Right cardiac atrium (tissue), 5 donors: ENCODE measurements around the gene INS. TPM values are rescaled to one million over a fixed set of nuclear protein-coding genes. Genes with fewer than 3 reads are reported as not detected.

Experiments used
- ATAC-seq, 2 donors: fragments of 200-7000 bp; cut with Tn5 transposase; one replicate each; pipeline versions ENCODE4 v1.8.0 to v1.9.1; 2020; ENCODE audit warnings: moderate library complexity in 2 of 2, mild to moderate bottlenecking in 1 of 2
- DNase-seq, 3 donors: peaks; one replicate each; pipeline ENCODE4 v3.0.0-alpha.2; 2020
- H3K27ac ChIP-seq: one replicate; pipeline ENCODE4 v1.5.1; 2013; ENCODE audit warnings: mild to moderate bottlenecking, low read length, control low read depth, moderate library complexity
- H3K27me3 ChIP-seq: one replicate; pipeline ENCODE4 v1.6.1; 2013; ENCODE audit not compliant: control insufficient read depth, insufficient read depth
- H3K4me1 ChIP-seq: one replicate; pipeline ENCODE4 v1.6.1; 2013; ENCODE audit warnings: low read length; ENCODE audit not compliant: control insufficient read depth, insufficient read depth
- H3K4me3 ChIP-seq: one replicate; pipeline ENCODE4 v1.5.1; 2013; ENCODE audit warnings: low read length, control low read depth
- H3K9me3 ChIP-seq: one replicate; pipeline ENCODE4 v1.6.1; 2013; ENCODE audit warnings: low read length; ENCODE audit not compliant: control insufficient read depth
- WGBS: extraction: QIAGEN DNeasy Blood & Tissue Kit; methylation state at CpG from one replicate; pipeline ENCODE4 v1.1.7; 2013; 5-methylcytosine and 5-hydroxymethylcytosine counted together
- intact Hi-C, 4 donors: fragments of 100-400 bp; cut with DNase I; formaldehyde crosslinking; loops; one replicate each; pipeline versions ENCODE4 v1.11.0 to v1.14.0; 2022 to 2023
- polyA plus RNA-seq: library from polyadenylated mRNA; stranded (reverse); fragments of 200-250 nt; gene quantifications from one replicate; pipeline ENCODE4 v1.2.3, GENCODE V29; 2013
- total RNA-seq, 4 donors: library from RNA; stranded (reverse); fragmentation: NEBNext Ultra II Directional; extraction: Animal tissue kit (Norgen Biotek cat#: 25700); gene quantifications; one replicate each; pipeline ENCODE4 v1.2.1, GENCODE V29; 2021
- donor health status: healthy with polysubstance abuse.
- donor health status: DM: no; HTN: yes; CAD: no.
- donor health status: DM: no; HTN: no; CAD: no.
- donor health status: DM: no; HTN: yes; CAD: no; lungs with severe emphysema.
- donor health status: DM: yes; HTN: yes; CAD: no.

INS gene
- total and polyA plus RNA-seq, 5 donors: 1.1 TPM; not detected in 4

- WGBS: 70% methylated on average over 14 of the region's 14 CpGs
- no peak for ATAC-seq
- Histone ChIP-seq H3K4me3 (no peak overlapping the region), H3K27ac (no peak overlapping the region), H3K4me1 (no peaks in the 10 kb centered on the region), H3K9me3 (no peaks in the 10 kb centered on the region), H3K27me3 (no peaks in the 10 kb centered on the region)
- no peak for DNase-seq
- intact Hi-C loops: loop anchor here (5.0 to 10.0 kb wide), 8 partner anchors 271 to 501 kb away; partner anchors contain the start of genes TNNI2 (in 2 of the 4), KRTAP5-6 (in 1 of the 4) and SYT8 (in 1 of the 4)
Measured at GRCh38 chr11:2153581-2154194, 7.3 kb downstream of the INS start.

- Histone ChIP-seq H3K4me3 (no peak overlapping the region), H3K27me3 (no peaks in the 10 kb centered on the region), H3K4me1 (no peaks in the 10 kb centered on the region), H3K27ac (no peak overlapping the region), H3K9me3 (no peaks in the 10 kb centered on the region)
- intact Hi-C loops: loop anchor here (2.0 to 10.0 kb wide), 9 partner anchors 269 to 499 kb away; partner anchors contain the start of genes TNNI2 (in 2 of the 4), KRTAP5-6 (in 1 of the 4) and SYT8 (in 1 of the 4)
- WGBS: 3% methylated on average over 22 of the region's 22 CpGs
- ATAC-seq (peak; percentile 18 to 46), DNase-seq (peak; percentile 74 to 86 (median 85))
Measured at GRCh38 chr11:2151500-2152257, 9.3 kb downstream of the INS start.

- 29% methylated on average over 11 of the region's 11 CpGs for WGBS
- Histone ChIP-seq H3K9me3 (no peaks in the 10 kb centered on the region), H3K27ac (no peak overlapping the region), H3K4me3 (no peak overlapping the region), H3K4me1 (no peaks in the 10 kb centered on the region), H3K27me3 (no peaks in the 10 kb centered on the region)
- intact Hi-C loops: loop anchor here (2.0 to 10.0 kb wide), 10 partner anchors 225 to 498 kb away; partner anchors contain the start of genes TNNI2 (in 2 of the 4), KRTAP5-6 (in 1 of the 4) and SYT8 (in 1 of the 4)
- ATAC-seq (no peak), DNase-seq (peak in 1 of 3 donors; percentile 26)
Measured at GRCh38 chr11:2149864-2150847, 10.9 kb downstream of the INS start.

- WGBS: 71% methylated on average over 8 of the region's 8 CpGs
- intact Hi-C loops: loop anchor here in 1 of 4 donors (10.0 kb wide), 1 partner anchor 225 kb away; no protein-coding TSS in a partner anchor
- ATAC-seq (no peak), DNase-seq (peak in 2 of 3 donors; percentile 25 to 30)
- no peak overlapping the region for H3K4me3 ChIP-seq
- H3K9me3 ChIP-seq: no peaks in the 10 kb centered on the region
- no peaks in the 10 kb centered on the region for H3K27me3 ChIP-seq
- no peaks in the 10 kb centered on the region for H3K4me1 ChIP-seq
- no peak overlapping the region for H3K27ac ChIP-seq
Measured at GRCh38 chr11:2149460-2149859, 11.5 kb downstream of the INS start.

GRCh38 chr11:2148595-2148994 is 12.4 kb downstream of the INS start:
- ATAC-seq (no peak), DNase-seq (no peak)
- Histone ChIP-seq H3K27me3 (no peaks in the 10 kb centered on the region), H3K27ac (no peak overlapping the region), H3K4me3 (no peak overlapping the region), H3K9me3 (no peaks in the 10 kb centered on the region), H3K4me1 (no peaks in the 10 kb centered on the region)
- WGBS: 58% methylated on average over 5 of the region's 5 CpGs
- intact Hi-C loops: loop anchor here in 1 of 4 donors (10.0 kb wide), 1 partner anchor 224 kb away; no protein-coding TSS in a partner anchor

GRCh38 chr11:2147391-2147790 is 13.6 kb downstream of the INS start:
- Histone ChIP-seq H3K4me1 (no peaks in the 10 kb centered on the region), H3K9me3 (no peaks in the 10 kb centered on the region), H3K27ac (no peak overlapping the region), H3K27me3 (no peaks in the 10 kb centered on the region), H3K4me3 (no peak overlapping the region)
- WGBS: 56% methylated on average over 11 of the region's 11 CpGs
- intact Hi-C loops: loop anchor here in 1 of 4 donors (10.0 kb wide), 1 partner anchor 223 kb away; no protein-coding TSS in a partner anchor
- DNase-seq (peak in 2 of 3 donors; percentile 17 to 42), ATAC-seq (no peak)

GRCh38 chr11:2146051-2146450 is 15.0 kb downstream of the INS start:
- no peak overlapping the region for H3K4me3 ChIP-seq
- H3K27me3 ChIP-seq: no peaks in the 10 kb centered on the region
- WGBS: 44% methylated on average over 19 of the region's 19 CpGs
- no peak overlapping the region for H3K27ac ChIP-seq
- H3K9me3 ChIP-seq: no peaks in the 10 kb centered on the region
- no peaks in the 10 kb centered on the region for H3K4me1 ChIP-seq
- intact Hi-C loops: loop anchor here in 1 of 4 donors (10.0 kb wide), 1 partner anchor 221 kb away; no protein-coding TSS in a partner anchor
- ATAC-seq: no peak
- peak in 2 of 3 donors; percentile 29 to 38 for DNase-seq

GRCh38 chr11:2144544-2145248 is 16.3 kb downstream of the INS start:
- Histone ChIP-seq H3K27me3 (no peaks in the 10 kb centered on the region), H3K4me1 (no peaks in the 10 kb centered on the region), H3K27ac (no peak overlapping the region), H3K9me3 (no peaks in the 10 kb centered on the region), H3K4me3 (no peak overlapping the region)
- ATAC-seq (no peak), DNase-seq (peak in 2 of 3 donors; percentile 26 to 28)
- intact Hi-C loops: loop anchor here in 1 of 4 donors (10.0 kb wide), 1 partner anchor 220 kb away; no protein-coding TSS in a partner anchor
- whole genome bisulfite sequencing: 20% methylated on average over 18 of the region's 18 CpGs

- DNase-seq (peak in 2 of 3 donors; percentile 33 to 42), ATAC-seq (no peak)
- intact Hi-C loops: loop anchor here in 1 of 4 donors (10.0 kb wide), 1 partner anchor 219 kb away; no protein-coding TSS in a partner anchor
- H3K27ac ChIP-seq: no peak overlapping the region
- H3K27me3 ChIP-seq: no peaks in the 10 kb centered on the region
- no peaks in the 10 kb centered on the region for H3K9me3 ChIP-seq
- no peaks in the 10 kb centered on the region for H3K4me1 ChIP-seq
- peak overlapping the region; percentile 3 for H3K4me3 ChIP-seq
- WGBS: 2% methylated on average over 72 of the region's 72 CpGs
Measured at GRCh38 chr11:2143799-2144543, 17.0 kb downstream of the INS start.
